Measurements from ENCODE around the gene TSHR.

TSHR gene

GRCh38 chr14:80940146-80940545 is 15.3 kb upstream of the TSHR start:
- no peak for DNase-seq (ENCODE audit: low spot score)
- no peak for TF ChIP-seq CTCF (IDR thresholded peaks at IDR 0.05; ENCODE audit: borderline replicate concordance, control extremely low read depth, extremely low read depth, insufficient read depth, missing control alignments)
- in situ Hi-C loops (cut with MboI; ENCODE audit: low sequenced_read_pairs, unreplicated experiment), result no loop called here

- in situ Hi-C loops (cut with MboI; ENCODE audit: low sequenced_read_pairs, unreplicated experiment), result no loop called here
- DNase-seq (ENCODE audit: low spot score), result peak; percentile 89
- no peak for TF ChIP-seq CTCF (IDR thresholded peaks at IDR 0.05; ENCODE audit: borderline replicate concordance, control extremely low read depth, extremely low read depth, insufficient read depth, missing control alignments)
Measured at GRCh38 chr14:80941241-80942185, 13.9 kb upstream of the TSHR start, which contains the start of gene CEP128. TSS of gene CEP128 (minus strand) at chr14:80941738.

- TF ChIP-seq CTCF (IDR thresholded peaks at IDR 0.05; ENCODE audit: borderline replicate concordance, control extremely low read depth, extremely low read depth, insufficient read depth, missing control alignments), result no peak
- no peak for DNase-seq (ENCODE audit: low spot score)
- in situ Hi-C loops (cut with MboI; ENCODE audit: low sequenced_read_pairs, unreplicated experiment), result no loop called here
Measured at GRCh38 chr14:80942191-80942600, 13.2 kb upstream of the TSHR start.

GRCh38 chr14:80944861-80945617 is 10.4 kb upstream of the TSHR start:
- TF ChIP-seq CTCF (IDR thresholded peaks at IDR 0.05; ENCODE audit: borderline replicate concordance, control extremely low read depth, extremely low read depth, insufficient read depth, missing control alignments), result no peak
- no peak for DNase-seq (ENCODE audit: low spot score)
- in situ Hi-C loops (cut with MboI; ENCODE audit: low sequenced_read_pairs, unreplicated experiment), result no loop called here

GRCh38 chr14:80946187-80946586 is 9.2 kb upstream of the TSHR start:
- no peak for TF ChIP-seq CTCF (IDR thresholded peaks at IDR 0.05; ENCODE audit: borderline replicate concordance, control extremely low read depth, extremely low read depth, insufficient read depth, missing control alignments)
- in situ Hi-C loops (cut with MboI; ENCODE audit: low sequenced_read_pairs, unreplicated experiment), result no loop called here
- no peak for DNase-seq (ENCODE audit: low spot score)

GRCh38 chr14:80946797-80947196 is 8.6 kb upstream of the TSHR start:
- in situ Hi-C loops (cut with MboI; ENCODE audit: low sequenced_read_pairs, unreplicated experiment), result no loop called here
- no peak for DNase-seq (ENCODE audit: low spot score)
- no peak for TF ChIP-seq CTCF (IDR thresholded peaks at IDR 0.05; ENCODE audit: borderline replicate concordance, control extremely low read depth, extremely low read depth, insufficient read depth, missing control alignments)

All from GM13976 (cell line).